IPS DF 6.9 (cell line): ENCODE measurements around the gene SLC49A3.

ENCODE experiments used
- DNase-seq: peaks from one replicate; pipeline ENCODE4 v3.0.0-alpha.2; 2013; ENCODE audit warnings: low read depth, low spot score
- H3K27ac ChIP-seq: one replicate; pipeline ENCODE4 v1.5.1; 2013; ENCODE audit warnings: low read length, control low read depth
- H3K27me3 ChIP-seq: 2 replicates; pipeline ENCODE4 v1.6.1; 2013; ENCODE audit warnings: mild to moderate bottlenecking, low read length; ENCODE audit not compliant: control insufficient read depth, insufficient read depth
- H3K36me3 ChIP-seq: 2 replicates; pipeline ENCODE4 v1.6.1; 2013; ENCODE audit warnings: low read length; ENCODE audit not compliant: control insufficient read depth, insufficient read depth
- H3K4me1 ChIP-seq: 2 replicates; pipeline ENCODE4 v1.6.1; 2013; ENCODE audit warnings: low read length; ENCODE audit not compliant: control insufficient read depth, insufficient read depth
- H3K4me3 ChIP-seq: 2 replicates; pipeline ENCODE4 v1.5.1; 2013; ENCODE audit warnings: mild to moderate bottlenecking, low read length
- H3K9me3 ChIP-seq: 2 replicates; pipeline ENCODE4 v1.6.1; 2013; ENCODE audit warnings: low read length, inconsistent platforms; ENCODE audit not compliant: control insufficient read depth, insufficient read depth
- WGBS: extraction: QIAGEN DNeasy Blood & Tissue Kit; methylation state at CpG from one replicate; pipeline ENCODE4 v1.1.7; 2013; ENCODE audit warnings: mixed read lengths, missing lambda C conversion rate; ENCODE audit not compliant: insufficient read length, insufficient coverage; 5-methylcytosine and 5-hydroxymethylcytosine counted together

SLC49A3 gene

GRCh38 chr4:730511-730910 lies 41.6 kb upstream of the SLC49A3 start:
- H3K36me3 ChIP-seq: peaks cover 31% of the 10 kb centered on the region
- DNase-seq: no peak
- H3K9me3 ChIP-seq: no peaks in the 10 kb centered on the region
- H3K27me3 ChIP-seq: no peaks in the 10 kb centered on the region
- H3K4me1 ChIP-seq: no peaks in the 10 kb centered on the region; the same call in 1 of the 2 replicates
- WGBS: no CpG with 5 or more reads among the region's 27 CpGs
- no peak overlapping the region for H3K27ac ChIP-seq
- H3K4me3 ChIP-seq: no peak overlapping the region

- no peaks in the 10 kb centered on the region; the same call in 1 of the 2 replicates for H3K4me1 ChIP-seq
- WGBS: no CpG with 5 or more reads among the region's 20 CpGs
- no peaks in the 10 kb centered on the region for H3K27me3 ChIP-seq
- DNase-seq: no peak
- H3K36me3 ChIP-seq: peaks cover 24% of the 10 kb centered on the region
- no peaks in the 10 kb centered on the region for H3K9me3 ChIP-seq
- no peak overlapping the region for H3K4me3 ChIP-seq
- no peak overlapping the region for H3K27ac ChIP-seq
These were observed 40.7 kb upstream of the SLC49A3 start for GRCh38 chr4:729336-730315.

GRCh38 chr4:727576-727975 lies 38.6 kb upstream of the SLC49A3 start:
- peaks cover 5% of the 10 kb centered on the region for H3K36me3 ChIP-seq
- no peak for DNase-seq
- no peak overlapping the region for H3K4me3 ChIP-seq
- no peak overlapping the region for H3K27ac ChIP-seq
- no peaks in the 10 kb centered on the region; the same call in 1 of the 2 replicates for H3K4me1 ChIP-seq
- no peaks in the 10 kb centered on the region for H3K27me3 ChIP-seq
- no CpG with 5 or more reads among the region's 6 CpGs for WGBS
- H3K9me3 ChIP-seq: no peaks in the 10 kb centered on the region

GRCh38 chr4:726838-727237 lies 37.9 kb upstream of the SLC49A3 start:
- no peak overlapping the region for H3K27ac ChIP-seq
- H3K9me3 ChIP-seq: no peaks in the 10 kb centered on the region
- H3K4me1 ChIP-seq: no peaks in the 10 kb centered on the region; the same call in 1 of the 2 replicates
- no peaks in the 10 kb centered on the region for H3K27me3 ChIP-seq
- no peak overlapping the region for H3K4me3 ChIP-seq
- H3K36me3 ChIP-seq: peaks cover 7% of the 10 kb centered on the region
- DNase-seq: no peak
- WGBS: no CpG with 5 or more reads among the region's 17 CpGs

GRCh38 chr4:726235-726787 lies 37.4 kb upstream of the SLC49A3 start:
- peaks cover 7% of the 10 kb centered on the region for H3K36me3 ChIP-seq
- H3K4me1 ChIP-seq: no peaks in the 10 kb centered on the region; the same call in 1 of the 2 replicates
- no peak for DNase-seq
- no CpG with 5 or more reads among the region's 16 CpGs for WGBS
- no peak overlapping the region for H3K27ac ChIP-seq
- H3K27me3 ChIP-seq: no peaks in the 10 kb centered on the region
- no peak overlapping the region for H3K4me3 ChIP-seq
- H3K9me3 ChIP-seq: no peaks in the 10 kb centered on the region

- Histone ChIP-seq H3K4me3 (no peak overlapping the region), H3K9me3 (no peaks in the 10 kb centered on the region), H3K27ac (no peak overlapping the region), H3K36me3 (peaks cover 4% of the 10 kb centered on the region), H3K27me3 (no peaks in the 10 kb centered on the region), H3K4me1 (no peaks in the 10 kb centered on the region; the same call in 1 of the 2 replicates)
- no CpG with 5 or more reads among the region's 41 CpGs for WGBS
- no peak for DNase-seq
These were observed 36.7 kb upstream of the SLC49A3 start for GRCh38 chr4:725391-726234.

- no peak overlapping the region for H3K27ac ChIP-seq
- H3K27me3 ChIP-seq: no peaks in the 10 kb centered on the region
- H3K9me3 ChIP-seq: no peaks in the 10 kb centered on the region
- H3K4me1 ChIP-seq: no peaks in the 10 kb centered on the region
- WGBS: no CpG with 5 or more reads among the region's 28 CpGs
- peaks cover 2% of the 10 kb centered on the region for H3K36me3 ChIP-seq
- H3K4me3 ChIP-seq: no peak overlapping the region
- no peak for DNase-seq
These were observed 35.0 kb upstream of the SLC49A3 start for GRCh38 chr4:723751-724530.

GRCh38 chr4:722851-723360 lies 34.0 kb upstream of the SLC49A3 start:
- no peak for DNase-seq
- WGBS: no CpG with 5 or more reads among the region's 61 CpGs
- Histone ChIP-seq H3K36me3 (peaks cover 2% of the 10 kb centered on the region), H3K27me3 (no peaks in the 10 kb centered on the region), H3K27ac (no peak overlapping the region), H3K9me3 (no peaks in the 10 kb centered on the region), H3K4me1 (no peaks in the 10 kb centered on the region), H3K4me3 (no peak overlapping the region)

- Histone ChIP-seq H3K36me3 (peaks cover 2% of the 10 kb centered on the region), H3K4me1 (no peaks in the 10 kb centered on the region), H3K27ac (no peak overlapping the region), H3K27me3 (no peaks in the 10 kb centered on the region), H3K4me3 (no peak overlapping the region), H3K9me3 (no peaks in the 10 kb centered on the region)
- DNase-seq: no peak
- no CpG with 5 or more reads among the region's 47 CpGs for WGBS
These were observed 33.3 kb upstream of the SLC49A3 start for GRCh38 chr4:722169-722725.
